HepG2 (cell line): ENCODE measurements around the gene DBNDD2. TPM values are rescaled to one million over a fixed set of nuclear protein-coding genes. Genes with fewer than 3 reads are reported as not detected.

Experiments used
- CCDC6 ChIP-seq: sonication (generic); formaldehyde crosslinking; IDR thresholded peaks from 2 replicates; pipeline ENCODE4 v1.8.1; 2022; ENCODE audit warnings: mild to moderate bottlenecking, missing genetic modification reagents, moderate library complexity
- HNRNPL ChIP-seq: fragments of 200-400 bp; formaldehyde crosslinking; IDR thresholded peaks from 2 replicates; pipeline ENCODE4 v1.6.1; 2017; ENCODE audit warnings: mild to moderate bottlenecking, low read depth, low read length
- KMT2B ChIP-seq: IDR thresholded peaks from 2 replicates; pipeline ENCODE4 v1.6.1; 2016; ENCODE audit warnings: missing genetic modification reagents, missing compliant biosample characterization
- LCORL ChIP-seq, 2 experiments: fragments of 450-650 bp in 1 of 2; sonication (generic) in 1 of 2; formaldehyde crosslinking in 1 of 2; IDR thresholded peaks; 2 replicates each; pipeline versions ENCODE4 v1.5.0 to v1.6.1; 2017 to 2020; ENCODE audit warnings: antibody characterized with exemption in 1 of 2, missing genetic modification reagents in 1 of 2
- MTA3 ChIP-seq: sonication (generic); formaldehyde crosslinking; IDR thresholded peaks from 2 replicates; pipeline ENCODE4 v1.4.0; 2020; ENCODE audit warnings: missing genetic modification reagents
- POLR2A ChIP-seq, 2 experiments: IDR thresholded peaks; 2 replicates each; pipeline ENCODE4 v1.6.1; 2011; ENCODE audit warnings: low read depth in 2 of 2, low read length in 2 of 2, mild to moderate bottlenecking in 1 of 2, moderate library complexity in 1 of 2; ENCODE audit not compliant: insufficient read depth in 1 of 2
- SMYD3 ChIP-seq: sonication (generic); formaldehyde crosslinking; IDR thresholded peaks from 2 replicates; pipeline ENCODE4 v1.8.1; 2023; ENCODE audit warnings: mild to moderate bottlenecking, missing genetic modification reagents
- SOX6 ChIP-seq, 2 experiments: fragments of 450-650 bp in 1 of 2; sonication (generic) in 1 of 2; formaldehyde crosslinking in 1 of 2; IDR thresholded peaks; 2 replicates each; pipeline versions ENCODE4 v1.4.0 to v1.6.1; 2017 to 2020; ENCODE audit warnings: antibody characterized with exemption in 1 of 2, mild to moderate bottlenecking in 1 of 2, missing genetic modification reagents in 1 of 2
- TBX2 ChIP-seq: sonication (generic); formaldehyde crosslinking; IDR thresholded peaks from 2 replicates; pipeline ENCODE4 v1.5.0; 2020; ENCODE audit warnings: missing genetic modification reagents, mild to moderate bottlenecking, borderline replicate concordance
- ZFX ChIP-seq: sonication (generic); formaldehyde crosslinking; IDR thresholded peaks from 2 replicates; pipeline ENCODE4 v1.4.0; 2020; ENCODE audit warnings: mild to moderate bottlenecking, low read depth, missing genetic modification reagents, moderate library complexity
- ZFY ChIP-seq: sonication (generic); formaldehyde crosslinking; IDR thresholded peaks from 2 replicates; pipeline ENCODE4 v1.4.0; 2020; ENCODE audit warnings: missing genetic modification reagents
- ZNF136 ChIP-seq: sonication (generic); formaldehyde crosslinking; IDR thresholded peaks from 2 replicates; pipeline ENCODE4 v1.8.1; 2022; ENCODE audit warnings: low read depth, mild to moderate bottlenecking, moderate library complexity, missing genetic modification reagents
- ZNF44 ChIP-seq: sonication (generic); formaldehyde crosslinking; IDR thresholded peaks from 2 replicates; pipeline ENCODE4 v1.5.1; 2020; ENCODE audit warnings: mild to moderate bottlenecking, missing genetic modification reagents
- ZNF563 ChIP-seq: sonication (generic); formaldehyde crosslinking; IDR thresholded peaks from 2 replicates; pipeline ENCODE4 v1.8.0; 2022; ENCODE audit warnings: mild to moderate bottlenecking, moderate library complexity, missing genetic modification reagents
- ZNF605 ChIP-seq: sonication (generic); formaldehyde crosslinking; IDR thresholded peaks from 2 replicates; pipeline ENCODE4 v1.8.0; 2022; ENCODE audit warnings: mild to moderate bottlenecking, missing genetic modification reagents
- ZNF616 ChIP-seq: sonication (generic); formaldehyde crosslinking; IDR thresholded peaks from 2 replicates; pipeline ENCODE4 v1.5.0; 2020; ENCODE audit warnings: low read depth, mild to moderate bottlenecking, missing genetic modification reagents
- ZNF746 ChIP-seq: sonication (generic); formaldehyde crosslinking; IDR thresholded peaks from 2 replicates; pipeline ENCODE4 v1.8.0; 2022; ENCODE audit warnings: mild to moderate bottlenecking, missing genetic modification reagents
- polyA plus RNA-seq, 8 experiments: library from polyadenylated mRNA; depleted of rRNA in 3 of 8; stranded (reverse) in 7 of 8; unstranded in 1 of 8; fragments of >200 nt; fragmentation: Illumina TruSeq in 4 of 8; extraction: Trizol in 4 of 8; gene quantifications; 2 replicates each; pipeline versions ENCODE4 v1.2.1 to v1.2.3, GENCODE V29; 2011 to 2016; ENCODE audit warnings: low read depth in 4 of 8, missing spikeins in 1 of 8, mixed read lengths in 1 of 8; ENCODE audit not compliant: insufficient read depth in 1 of 8
- total RNA-seq, 5 experiments: library from RNA; depleted of rRNA; stranded (reverse); fragments of >200 nt; fragmentation: Illumina TruSeq; extraction: Trizol; gene quantifications; 2 replicates each; pipeline ENCODE4 v1.2.3, GENCODE V29; 2016; ENCODE audit warnings: low read depth in 1 of 5
- TF ChIP-seq, protein P1 (sequence below): sonication (generic); formaldehyde crosslinking; IDR thresholded peaks from 2 replicates; pipeline ENCODE4 v1.9.0; 2022; ENCODE audit warnings: low read depth, missing genetic modification reagents
- TF ChIP-seq, protein P2 (sequence below): sonication (generic); formaldehyde crosslinking; conservative IDR thresholded peaks from 2 replicates; pipeline ENCODE4 v1.8.0; 2022; ENCODE audit warnings: low read depth, missing genetic modification reagents
- TF ChIP-seq, protein P3 (sequence below): sonication (generic); formaldehyde crosslinking; IDR thresholded peaks from 2 replicates; pipeline ENCODE4 v1.5.0; 2020; ENCODE audit warnings: mild to moderate bottlenecking, missing genetic modification reagents, moderate library complexity
- TF ChIP-seq, protein P4 (sequence below): sonication (generic); formaldehyde crosslinking; conservative IDR thresholded peaks from 2 replicates; pipeline ENCODE4 v1.4.0; 2020; ENCODE audit warnings: missing genetic modification reagents

DBNDD2 gene
- total and polyA plus RNA-seq, 2 of the 13 experiments (the other 11 are each of a cell fraction or from before 2014, with no cell fraction given) = 16.7 to 47.6 TPM

DNA sequence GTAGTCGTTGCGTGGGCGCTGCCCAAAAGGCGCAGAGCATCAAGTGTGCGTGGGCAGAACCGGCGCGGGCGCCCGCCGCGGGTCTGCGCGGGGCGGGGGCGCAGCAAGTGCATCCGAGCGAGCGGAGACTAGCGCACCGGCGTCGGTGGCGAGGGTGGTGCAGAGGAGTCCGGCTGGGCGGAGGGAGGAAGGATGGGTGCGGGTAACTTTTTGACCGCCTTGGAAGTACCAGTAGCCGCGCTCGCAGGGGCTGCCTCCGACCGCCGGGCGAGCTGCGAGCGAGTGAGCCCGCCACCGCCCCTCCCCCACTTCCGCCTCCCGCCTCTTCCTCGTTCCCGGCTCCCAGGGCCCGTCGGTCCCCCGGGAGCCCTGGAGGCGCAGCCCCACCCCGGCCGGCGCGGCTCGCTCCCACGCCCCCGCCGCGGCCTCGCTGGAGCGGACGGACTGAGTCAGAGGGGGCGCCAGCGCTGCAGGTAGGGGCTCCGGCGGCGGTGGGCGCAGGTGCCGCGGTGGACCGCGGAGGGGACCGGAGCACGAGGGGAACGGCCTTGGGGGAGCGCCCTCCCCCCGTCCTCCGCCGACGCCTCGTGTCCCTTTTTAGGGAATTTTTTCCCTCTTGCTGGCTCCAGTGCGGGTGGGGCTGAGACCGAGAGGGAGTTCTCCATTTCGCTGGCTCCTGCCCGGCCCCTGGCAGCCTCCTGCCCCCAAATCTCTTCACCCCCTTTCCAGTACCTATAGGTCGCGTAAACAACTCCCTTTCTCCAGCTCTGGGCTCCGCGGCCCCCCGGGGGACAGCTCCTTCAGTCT is 1.6 kb upstream of the DBNDD2 start (continued):
- TF ChIP-seq ZNF136 (CRISPR knock-in tag) (0 out of 2 replicates have a peak, but pooled peaks have one; percentile 71), SOX6 (IDR thresholded peaks at IDR 0.05) (no peak), SOX6 (CRISPR knock-in tag; IDR thresholded peaks at IDR 0.05) (0 out of 2 replicates have a peak, but pooled peaks have one; percentile 5), ZNF563 (CRISPR knock-in tag) (peak; percentile 80), SMYD3 (CRISPR knock-in tag) (no peak), ZNF605 (peak; percentile 59; the same call in 1 of the 2 replicates), TBX2 (peak; percentile 72; the same call in 1 of the 2 replicates), ZFX (CRISPR knock-in tag) (peak; percentile 56; the same call in 1 of the 2 replicates), ZFY (CRISPR knock-in tag) (peak; percentile 62; the same call in 1 of the 2 replicates), KMT2B (CRISPR knock-in tag) (0 out of 2 replicates have a peak, but pooled peaks have one; percentile 35), ZNF44 (no peak), LCORL (IDR thresholded peaks at IDR 0.05) (no peak), LCORL (CRISPR knock-in tag; IDR thresholded peaks at IDR 0.05) (peak; percentile 55; the same call in 1 of the 2 replicates), ZNF746 (CRISPR knock-in tag) (0 out of 2 replicates have a peak, but pooled peaks have one; percentile 39), HNRNPL (0 out of 2 replicates have a peak, but pooled peaks have one; percentile 4), CCDC6 (CRISPR knock-in tag) (peak; percentile 93), MTA3 (no peak), ZNF616 (CRISPR knock-in tag) (peak; percentile 76; the same call in 1 of the 2 replicates), POLR2A (IDR thresholded peaks at IDR 0.05; ENCODE audit: insufficient read depth in 1 of 2, low read depth in 2 of 2, low read length in 2 of 2) (peak in 1 of 2 experiments; percentile 53; a peak in 1 of 4 replicates)
- TF ChIP-seq, protein P1, sequence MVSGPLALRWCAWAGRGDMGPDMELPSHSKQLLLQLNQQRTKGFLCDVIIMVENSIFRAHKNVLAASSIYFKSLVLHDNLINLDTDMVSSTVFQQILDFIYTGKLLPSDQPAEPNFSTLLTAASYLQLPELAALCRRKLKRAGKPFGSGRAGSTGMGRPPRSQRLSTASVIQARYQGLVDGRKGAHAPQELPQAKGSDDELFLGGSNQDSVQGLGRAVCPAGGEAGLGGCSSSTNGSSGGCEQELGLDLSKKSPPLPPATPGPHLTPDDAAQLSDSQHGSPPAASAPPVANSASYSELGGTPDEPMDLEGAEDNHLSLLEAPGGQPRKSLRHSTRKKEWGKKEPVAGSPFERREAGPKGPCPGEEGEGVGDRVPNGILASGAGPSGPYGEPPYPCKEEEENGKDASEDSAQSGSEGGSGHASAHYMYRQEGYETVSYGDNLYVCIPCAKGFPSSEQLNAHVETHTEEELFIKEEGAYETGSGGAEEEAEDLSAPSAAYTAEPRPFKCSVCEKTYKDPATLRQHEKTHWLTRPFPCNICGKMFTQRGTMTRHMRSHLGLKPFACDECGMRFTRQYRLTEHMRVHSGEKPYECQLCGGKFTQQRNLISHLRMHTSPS (CRISPR knock-in tag) = no peak
- TF ChIP-seq, protein P2, sequence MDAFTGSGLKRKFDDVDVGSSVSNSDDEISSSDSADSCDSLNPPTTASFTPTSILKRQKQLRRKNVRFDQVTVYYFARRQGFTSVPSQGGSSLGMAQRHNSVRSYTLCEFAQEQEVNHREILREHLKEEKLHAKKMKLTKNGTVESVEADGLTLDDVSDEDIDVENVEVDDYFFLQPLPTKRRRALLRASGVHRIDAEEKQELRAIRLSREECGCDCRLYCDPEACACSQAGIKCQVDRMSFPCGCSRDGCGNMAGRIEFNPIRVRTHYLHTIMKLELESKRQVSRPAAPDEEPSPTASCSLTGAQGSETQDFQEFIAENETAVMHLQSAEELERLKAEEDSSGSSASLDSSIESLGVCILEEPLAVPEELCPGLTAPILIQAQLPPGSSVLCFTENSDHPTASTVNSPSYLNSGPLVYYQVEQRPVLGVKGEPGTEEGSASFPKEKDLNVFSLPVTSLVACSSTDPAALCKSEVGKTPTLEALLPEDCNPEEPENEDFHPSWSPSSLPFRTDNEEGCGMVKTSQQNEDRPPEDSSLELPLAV (CRISPR knock-in tag) = 0 out of 2 replicates have a peak, but pooled peaks have one; percentile 73
- TF ChIP-seq, protein P3, sequence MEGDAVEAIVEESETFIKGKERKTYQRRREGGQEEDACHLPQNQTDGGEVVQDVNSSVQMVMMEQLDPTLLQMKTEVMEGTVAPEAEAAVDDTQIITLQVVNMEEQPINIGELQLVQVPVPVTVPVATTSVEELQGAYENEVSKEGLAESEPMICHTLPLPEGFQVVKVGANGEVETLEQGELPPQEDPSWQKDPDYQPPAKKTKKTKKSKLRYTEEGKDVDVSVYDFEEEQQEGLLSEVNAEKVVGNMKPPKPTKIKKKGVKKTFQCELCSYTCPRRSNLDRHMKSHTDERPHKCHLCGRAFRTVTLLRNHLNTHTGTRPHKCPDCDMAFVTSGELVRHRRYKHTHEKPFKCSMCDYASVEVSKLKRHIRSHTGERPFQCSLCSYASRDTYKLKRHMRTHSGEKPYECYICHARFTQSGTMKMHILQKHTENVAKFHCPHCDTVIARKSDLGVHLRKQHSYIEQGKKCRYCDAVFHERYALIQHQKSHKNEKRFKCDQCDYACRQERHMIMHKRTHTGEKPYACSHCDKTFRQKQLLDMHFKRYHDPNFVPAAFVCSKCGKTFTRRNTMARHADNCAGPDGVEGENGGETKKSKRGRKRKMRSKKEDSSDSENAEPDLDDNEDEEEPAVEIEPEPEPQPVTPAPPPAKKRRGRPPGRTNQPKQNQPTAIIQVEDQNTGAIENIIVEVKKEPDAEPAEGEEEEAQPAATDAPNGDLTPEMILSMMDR = peak; percentile 43
- TF ChIP-seq, protein P4, sequence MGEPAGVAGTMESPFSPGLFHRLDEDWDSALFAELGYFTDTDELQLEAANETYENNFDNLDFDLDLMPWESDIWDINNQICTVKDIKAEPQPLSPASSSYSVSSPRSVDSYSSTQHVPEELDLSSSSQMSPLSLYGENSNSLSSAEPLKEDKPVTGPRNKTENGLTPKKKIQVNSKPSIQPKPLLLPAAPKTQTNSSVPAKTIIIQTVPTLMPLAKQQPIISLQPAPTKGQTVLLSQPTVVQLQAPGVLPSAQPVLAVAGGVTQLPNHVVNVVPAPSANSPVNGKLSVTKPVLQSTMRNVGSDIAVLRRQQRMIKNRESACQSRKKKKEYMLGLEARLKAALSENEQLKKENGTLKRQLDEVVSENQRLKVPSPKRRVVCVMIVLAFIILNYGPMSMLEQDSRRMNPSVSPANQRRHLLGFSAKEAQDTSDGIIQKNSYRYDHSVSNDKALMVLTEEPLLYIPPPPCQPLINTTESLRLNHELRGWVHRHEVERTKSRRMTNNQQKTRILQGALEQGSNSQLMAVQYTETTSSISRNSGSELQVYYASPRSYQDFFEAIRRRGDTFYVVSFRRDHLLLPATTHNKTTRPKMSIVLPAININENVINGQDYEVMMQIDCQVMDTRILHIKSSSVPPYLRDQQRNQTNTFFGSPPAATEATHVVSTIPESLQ = no peak
